NCI-H345 treated with DMSO at 0.1 percent for 48 hours (cell line): ENCODE data around the gene LPAR2.
A peak's percentile ranks its signal among the peaks of the same experiment; 100 is the strongest.
"Not testable (repeated sequence)": the region's sequence is repeated elsewhere in the genome, so short reads cannot be mapped to it uniquely, and the experiment has no call there.

Source experiments
- DNase-seq: peaks from one replicate; lab custom pipeline; 2025; ENCODE audit not compliant: unreplicated experiment; lab: John Stamatoyannopoulos, UW

Gene LPAR2

DNA sequence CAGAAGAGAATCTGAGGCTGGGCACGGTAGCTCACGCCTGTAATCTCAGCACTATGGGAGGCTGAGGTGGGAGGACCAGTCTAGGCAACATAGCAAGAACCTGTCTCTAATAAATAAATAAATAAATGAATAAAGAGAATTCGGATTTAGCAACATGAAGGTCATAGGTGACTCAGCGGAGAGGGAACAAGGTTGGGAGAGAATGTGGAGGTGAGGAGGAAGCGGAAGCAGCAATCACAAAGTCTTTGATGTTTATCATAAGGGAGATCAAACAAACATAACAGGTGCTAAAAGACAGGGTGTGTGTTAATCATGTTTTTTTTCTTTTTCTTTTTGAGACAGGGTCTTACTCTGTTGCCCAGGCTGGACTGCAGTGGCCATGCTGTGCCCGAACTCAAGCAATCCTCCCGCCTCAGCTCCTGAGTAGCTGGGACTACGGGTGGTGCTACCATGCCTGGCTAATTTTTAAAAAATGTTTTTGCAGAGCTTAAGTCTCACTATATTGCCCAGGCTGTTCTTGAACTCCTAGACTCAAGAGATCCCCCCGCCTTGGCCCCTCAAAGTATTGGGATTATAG lies 25.8 kb downstream of the LPAR2 start:
- DNase-seq = no peak

DNA sequence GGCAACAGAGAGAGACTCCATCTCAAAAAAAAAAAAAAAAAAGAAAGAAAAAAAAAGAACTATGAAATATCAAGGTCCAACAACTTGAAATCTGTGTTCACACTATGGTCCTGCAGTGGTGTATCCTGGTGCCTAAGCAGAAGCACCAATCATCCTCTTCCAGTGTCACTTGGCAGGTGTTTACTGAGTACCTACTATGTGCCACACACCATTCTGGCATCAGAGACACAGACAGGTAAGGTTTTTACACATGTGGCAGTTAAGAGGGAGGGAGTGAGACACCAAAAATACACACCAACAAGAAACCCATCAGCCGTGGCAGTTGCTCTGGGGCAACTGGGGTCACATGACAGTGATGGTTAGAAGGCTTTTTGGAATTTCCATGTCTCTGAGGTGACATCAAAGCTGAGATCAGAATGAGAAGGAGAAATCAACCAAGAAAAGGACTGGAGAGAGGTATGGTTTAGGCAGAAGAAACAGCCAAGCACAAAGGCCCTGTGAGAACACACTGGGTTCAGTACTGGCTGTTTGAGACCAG lies 27.2 kb downstream of the LPAR2 start:
- no peak for DNase-seq

DNA sequence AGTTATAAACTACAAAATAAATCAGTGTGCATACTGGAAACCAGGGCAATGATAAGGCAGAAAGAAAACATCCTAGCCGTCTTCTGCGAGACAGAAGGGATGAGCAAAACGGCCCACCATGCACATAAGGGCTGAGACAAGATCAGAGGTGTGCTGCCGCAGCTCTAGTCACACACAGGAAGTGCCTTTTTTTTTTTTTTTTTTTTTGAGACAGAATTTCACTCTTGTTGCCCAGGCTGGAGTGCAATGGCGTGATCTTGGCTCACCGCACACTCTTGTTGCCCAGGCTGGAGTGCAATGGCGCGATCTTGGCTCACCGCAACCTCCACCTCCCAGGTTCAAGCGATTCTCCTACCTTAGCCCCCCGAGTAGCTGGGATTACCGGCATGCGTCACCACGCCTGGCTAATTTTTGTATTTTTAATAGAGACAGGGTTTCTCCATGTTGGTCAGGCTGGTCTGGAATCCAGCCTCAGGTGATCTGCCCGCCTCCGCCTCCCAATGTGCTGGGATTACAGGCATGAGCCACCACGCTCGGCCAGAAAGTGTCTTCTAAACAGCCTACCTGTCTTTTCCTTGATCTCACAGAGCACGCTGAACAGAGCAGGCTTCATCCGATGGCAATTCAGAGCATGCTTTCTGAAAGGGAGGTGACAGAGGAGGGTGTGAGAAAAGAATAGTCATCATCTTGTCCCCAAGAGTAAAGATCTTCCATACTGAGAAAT lies 29.1 kb downstream of the LPAR2 start:
- DNase-seq = not testable (repeated sequence)

GRCh38 chr19:19597809-19598306 lies 30.2 kb downstream of the LPAR2 start:
- no peak for DNase-seq

GRCh38 chr19:19595171-19595701 lies 32.8 kb downstream of the LPAR2 start:
- no peak for DNase-seq

GRCh38 chr19:19594381-19594780 lies 33.6 kb downstream of the LPAR2 start:
- no peak for DNase-seq

DNA sequence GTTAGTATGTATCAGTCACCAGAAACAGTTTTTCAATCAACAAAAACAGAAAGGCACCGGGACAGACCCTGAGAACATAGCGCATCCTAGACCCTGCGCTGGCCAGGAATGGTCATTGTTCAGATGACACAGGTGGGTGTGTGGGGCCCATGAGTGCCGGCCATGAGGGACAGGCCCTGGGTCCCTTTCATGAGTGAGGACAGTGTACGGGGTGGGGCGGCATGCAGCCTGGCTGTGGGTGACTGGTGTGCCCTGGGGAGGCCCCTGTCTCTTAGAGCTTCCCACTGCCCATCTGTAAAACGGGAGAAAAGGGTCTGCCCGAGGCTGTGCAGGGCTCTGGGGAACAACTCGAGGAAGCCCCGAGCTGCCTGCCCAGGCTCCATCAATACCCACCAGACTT lies 35.3 kb downstream of the LPAR2 start:
- DNase-seq = no peak

DNA sequence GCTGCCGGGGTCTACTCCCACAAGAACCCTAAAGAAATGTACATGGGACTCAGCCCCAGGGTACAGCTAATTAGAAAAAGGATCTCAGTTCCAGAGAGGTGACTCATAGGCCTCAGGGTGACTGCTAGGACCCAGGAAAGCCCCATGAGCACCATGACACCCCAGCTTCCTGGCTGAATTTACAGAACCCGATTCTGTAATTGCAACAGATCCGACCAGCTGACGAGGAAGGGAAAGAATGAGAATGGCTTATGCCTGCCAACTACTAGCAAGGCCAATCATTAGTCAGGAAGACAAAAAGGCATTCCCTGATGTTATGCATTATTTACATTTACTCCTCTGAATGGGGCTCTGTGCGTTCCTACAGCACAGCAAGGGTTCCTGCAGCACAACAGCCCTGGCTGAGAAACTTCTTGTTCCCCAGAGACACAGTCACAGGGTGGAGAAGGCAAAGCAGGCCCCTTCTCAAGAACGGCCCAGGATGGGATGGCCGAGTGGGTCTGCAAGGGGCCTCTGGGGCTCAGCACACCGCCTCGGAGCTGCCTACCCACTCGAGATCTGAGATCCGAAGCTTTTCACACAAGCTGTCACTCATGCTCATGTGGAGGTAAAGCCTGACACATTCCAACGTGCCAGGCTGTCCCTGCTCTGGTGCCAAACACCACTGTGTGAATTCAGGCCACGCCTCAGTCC lies 36.7 kb downstream of the LPAR2 start:
- DNase-seq = no peak

DNA sequence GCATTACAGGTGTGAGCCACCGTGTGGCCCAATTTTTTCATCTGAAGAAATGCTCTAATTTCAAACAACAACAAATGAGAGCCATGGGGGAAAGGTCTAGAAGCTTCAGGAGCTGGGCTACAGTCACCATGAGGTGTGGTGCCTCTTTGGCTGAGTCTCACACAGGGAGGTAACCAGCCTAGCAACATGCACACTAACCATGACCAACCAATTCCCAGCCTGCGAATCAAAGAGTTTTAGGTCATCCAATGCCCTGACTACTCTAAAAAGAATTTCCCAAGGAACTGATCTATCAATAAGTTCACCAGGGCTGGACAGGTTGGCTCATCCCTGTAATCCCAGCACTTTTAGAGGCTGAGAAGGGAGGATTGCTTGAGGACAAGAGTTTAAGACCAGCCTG lies 39.5 kb downstream of the LPAR2 start:
- DNase-seq = no peak

DNA sequence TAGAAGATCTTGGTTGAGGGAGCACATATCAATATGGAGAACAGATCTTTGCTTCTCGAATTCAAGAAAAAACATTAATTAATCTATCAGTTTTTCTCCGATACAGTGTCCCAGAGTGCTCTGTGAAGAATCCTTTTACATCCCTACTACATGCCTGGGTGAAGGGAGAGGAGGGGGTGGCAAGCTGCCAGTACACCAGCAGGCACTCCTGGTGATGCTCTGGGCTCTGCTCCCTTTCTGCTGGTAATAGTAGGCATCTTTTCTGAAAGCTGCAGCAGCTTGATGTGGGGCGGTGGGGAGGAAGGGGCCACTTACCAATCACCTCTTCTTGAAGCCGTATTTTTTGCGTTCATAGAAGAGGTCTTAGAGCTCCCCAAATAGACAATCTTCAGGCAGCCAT lies 40.2 kb downstream of the LPAR2 start:
- DNase-seq = no peak

GRCh38 chr19:19584356-19584755 lies 43.7 kb downstream of the LPAR2 start:
- DNase-seq = no peak

GRCh38 chr19:19582471-19582870 lies 45.5 kb downstream of the LPAR2 start:
- DNase-seq = no peak

DNA sequence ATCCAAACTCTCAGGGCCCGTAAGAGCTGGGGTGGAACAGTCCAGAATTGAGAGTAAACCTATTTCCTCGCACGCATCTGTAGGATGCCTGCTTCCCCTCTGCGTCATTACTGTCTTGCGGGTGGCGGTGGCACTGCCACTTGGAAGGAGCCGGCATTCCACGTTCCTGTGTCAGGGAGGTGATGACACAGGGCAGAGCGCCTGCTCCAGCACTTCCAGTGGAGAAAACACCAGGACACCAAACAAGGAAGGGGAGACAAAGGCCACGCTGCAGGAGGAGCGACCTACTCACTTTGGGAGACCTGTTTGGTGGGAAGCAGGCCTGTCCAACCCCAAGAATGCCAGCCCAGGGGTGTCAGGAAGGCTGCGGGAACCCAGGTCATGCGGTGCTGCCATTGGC lies 46.6 kb downstream of the LPAR2 start:
- no peak for DNase-seq

DNA sequence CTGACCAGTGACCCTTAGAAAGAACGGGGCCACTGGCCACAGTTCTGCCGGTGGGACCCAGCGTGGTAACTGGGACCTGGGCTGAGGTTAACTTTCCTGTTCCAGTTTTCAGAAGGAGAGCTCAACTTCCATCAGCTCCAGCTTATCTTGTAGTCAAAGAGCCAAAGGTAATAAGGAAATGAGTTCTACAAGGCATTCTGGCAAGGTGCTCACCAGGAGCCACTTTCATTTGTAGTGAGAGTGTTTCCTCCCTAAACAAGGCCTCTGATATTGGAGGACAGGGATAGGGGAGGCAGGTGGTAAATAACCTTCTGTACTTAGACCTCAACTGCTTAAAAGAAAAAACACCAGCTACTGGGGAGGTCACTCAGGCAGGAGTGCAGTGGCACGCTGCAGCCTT lies 47.6 kb downstream of the LPAR2 start:
- no peak for DNase-seq

- DNase-seq = no peak
Measured at GRCh38 chr19:19579533-19580361, 48.3 kb downstream of the LPAR2 start.

DNA sequence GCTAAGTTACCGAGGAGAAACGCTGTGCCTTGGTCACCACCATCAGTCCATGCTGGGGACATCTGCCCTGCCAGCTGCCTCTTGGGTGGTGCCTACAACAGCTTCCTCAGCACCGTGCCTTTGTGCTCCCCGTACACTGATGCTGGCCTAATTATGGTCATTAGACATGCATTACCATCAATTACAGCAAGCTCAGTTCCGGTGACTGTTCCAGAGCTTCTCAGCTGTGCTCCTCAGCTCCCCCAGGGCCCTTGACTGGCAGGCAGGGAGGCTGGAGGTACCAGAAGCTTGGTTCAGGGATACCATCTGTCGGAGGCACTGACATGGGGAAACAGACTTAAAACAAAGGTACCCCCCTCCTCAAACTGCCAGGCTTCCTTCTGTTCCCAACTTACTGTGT lies 49.8 kb downstream of the LPAR2 start:
- no peak for DNase-seq

DNA sequence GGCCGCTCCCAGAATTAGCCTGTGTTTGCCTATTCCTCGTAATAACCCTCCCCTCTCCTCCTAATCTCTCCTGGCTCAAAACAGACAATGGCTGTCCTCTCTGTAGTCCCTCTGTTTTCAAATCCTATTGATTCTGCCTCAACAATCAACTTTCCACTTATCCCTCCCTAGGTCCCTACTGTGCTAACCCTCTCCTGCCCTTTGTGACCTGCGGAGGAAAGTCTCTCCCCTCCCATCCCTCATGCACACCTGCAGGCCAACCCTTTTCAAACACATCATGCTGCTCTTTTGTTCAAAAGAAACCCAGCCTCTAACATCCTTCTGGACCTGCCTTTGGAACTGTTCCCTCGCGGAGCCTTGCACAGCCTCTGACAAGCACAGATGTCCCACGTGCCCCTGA lies 52.6 kb downstream of the LPAR2 start:
- DNase-seq = peak; percentile 35
